ENCODE results near the gene ZNF488. TPM values are rescaled to one million over a fixed set of nuclear protein-coding genes. Genes with fewer than 3 reads are reported as not detected.

ZNF488 gene
- total and polyA plus RNA-seq, 2 donors (not counting 1 experiment from before 2014, with no cell fraction given): not detected

DNA sequence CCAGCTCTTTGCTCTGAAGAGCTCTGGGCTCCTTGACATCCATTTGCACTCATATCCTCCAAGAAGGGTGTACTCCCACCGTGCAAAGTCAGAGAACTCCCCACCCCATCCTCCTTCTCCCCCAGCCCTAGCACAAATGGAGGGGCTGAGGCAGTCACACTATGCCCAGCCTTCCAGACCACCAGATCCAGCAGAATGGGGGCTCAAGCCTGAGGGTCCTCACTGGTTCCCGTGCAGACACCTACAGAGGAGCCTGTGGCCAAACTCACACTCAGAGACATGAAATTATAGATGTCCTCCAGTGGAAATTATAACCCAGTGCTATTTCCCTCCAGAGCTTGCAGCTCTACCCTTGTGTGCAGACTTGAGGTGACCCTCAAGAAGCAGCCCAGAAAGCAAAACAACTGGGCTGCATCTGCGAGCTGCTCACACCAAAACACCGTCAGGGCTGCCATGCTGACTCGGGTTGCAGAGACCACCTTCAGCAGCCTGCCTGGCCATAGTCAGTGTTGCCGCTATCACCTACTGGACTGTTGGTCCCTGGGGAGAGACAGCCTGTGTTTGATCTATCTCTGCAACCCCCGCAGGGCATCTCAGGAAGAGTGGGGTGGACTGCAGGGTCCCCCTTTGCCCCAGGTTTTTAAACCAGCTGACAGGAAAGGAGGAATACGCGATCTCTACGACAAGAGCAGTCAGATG is 7.4 kb downstream of the ZNF488 start:
- Histone ChIP-seq H4K20me1 (ENCODE audit: control insufficient read depth, insufficient read depth, low read length, poor library complexity, severe bottlenecking) (no peaks in the 10 kb centered on the region), H2AFZ (ENCODE audit: insufficient read depth, low read depth, low read length, poor library complexity, severe bottlenecking) (no peak overlapping the region), H3K4me2 (replicated peaks; ENCODE audit: low read depth, low read length, poor library complexity, severe bottlenecking) (no peak overlapping the region), H3K9ac (ENCODE audit: low read length) (no peak overlapping the region), H3K9me3 (ENCODE audit: control extremely low read depth in 1 of 3, control insufficient read depth in 2 of 3, insufficient read depth in 1 of 3, low read length in 2 of 3) (no peaks in the 10 kb centered on the region), H3K4me1 (ENCODE audit: control insufficient read depth in 2 of 2, insufficient read depth in 2 of 2, low read length in 2 of 2) (no peaks in the 10 kb centered on the region), H3K79me2 (ENCODE audit: control insufficient read depth, insufficient read depth, low read length) (no peaks in the 10 kb centered on the region), H3K4me3 (ENCODE audit: control extremely low read depth in 1 of 5, extremely low read depth in 1 of 5, insufficient read depth in 1 of 5, low read depth in 2 of 5, low read length in 4 of 5) (no peak overlapping the region), H3K27ac (ENCODE audit: low read length in 2 of 2) (no peak overlapping the region), H3K27me3 (replicated peaks in 1 of 4; ENCODE audit: control extremely low read depth in 1 of 4, control insufficient read depth in 3 of 4, insufficient read depth in 4 of 4, low read length in 3 of 4) (peaks cover 0 to 18% (median 4%) of the 10 kb centered on the region in 4 experiments), H3K36me3 (replicated peaks in 1 of 2; ENCODE audit: control extremely low read depth in 1 of 2, control insufficient read depth in 1 of 2, extremely low read depth in 1 of 2, insufficient read depth in 2 of 2, low read length in 1 of 2) (no peaks in the 10 kb centered on the region)
- TF ChIP-seq EZH2 (IDR thresholded peaks at IDR 0.05; ENCODE audit: borderline replicate concordance, insufficient read depth, low read depth, low read length, poor library complexity, severe bottlenecking) (no peak), CTCF (IDR thresholded peaks at IDR 0.05) (no peak)
- no peak for DNase-seq
- Mint-ChIP-seq H3K27me3 (peaks cover 55% of the 10 kb centered on the region), H3K4me1 (no peaks in the 10 kb centered on the region), H3K27ac (no peak overlapping the region), H3K4me3 (no peak overlapping the region), H3K9me3 (ENCODE audit: insufficient read depth) (no peaks in the 10 kb centered on the region)
- POLR2A ChIA-PET: no interaction called here
- intact Hi-C loops (cut with micrococcal nuclease): no loop called here
- 70% methylated on average over 8 of the region's 10 CpGs for WGBS (ENCODE audit: insufficient coverage)
- ATAC-seq (ENCODE audit: low read depth): no peak
- CTCF ChIA-PET: no interaction called here

GRCh38 chr10:47374611-47375536 is 9.2 kb downstream of the ZNF488 start:
- no peaks in the 10 kb centered on the region for H3K36me3 ChIP-seq (replicated peaks in 1 of 2; ENCODE audit: control extremely low read depth in 1 of 2, control insufficient read depth in 1 of 2, extremely low read depth in 1 of 2, insufficient read depth in 2 of 2, low read length in 1 of 2)
- no peaks in the 10 kb centered on the region for H3K9me3 ChIP-seq (ENCODE audit: control extremely low read depth in 1 of 3, control insufficient read depth in 2 of 3, insufficient read depth in 1 of 3, low read length in 2 of 3)
- Mint-ChIP-seq H3K4me3 (no peak overlapping the region), H3K27ac (no peak overlapping the region), H3K27me3 (peaks cover 37% of the 10 kb centered on the region), H3K4me1 (no peaks in the 10 kb centered on the region), H3K9me3 (ENCODE audit: insufficient read depth) (no peaks in the 10 kb centered on the region)
- no peak overlapping the region for H3K27ac ChIP-seq (ENCODE audit: low read length in 2 of 2)
- H2AFZ ChIP-seq (ENCODE audit: insufficient read depth, low read depth, low read length, poor library complexity, severe bottlenecking): no peak overlapping the region
- no peaks in the 10 kb centered on the region for H4K20me1 ChIP-seq (ENCODE audit: control insufficient read depth, insufficient read depth, low read length, poor library complexity, severe bottlenecking)
- intact Hi-C loops (cut with micrococcal nuclease): no loop called here
- TF ChIP-seq CTCF (IDR thresholded peaks at IDR 0.05) (no peak), EZH2 (IDR thresholded peaks at IDR 0.05; ENCODE audit: borderline replicate concordance, insufficient read depth, low read depth, low read length, poor library complexity, severe bottlenecking) (no peak)
- H3K9ac ChIP-seq (ENCODE audit: low read length): no peak overlapping the region
- no peaks in the 10 kb centered on the region for H3K4me1 ChIP-seq (ENCODE audit: control insufficient read depth in 2 of 2, insufficient read depth in 2 of 2, low read length in 2 of 2)
- ChIA-PET POLR2A (no interaction called here), CTCF (no interaction called here)
- ATAC-seq (ENCODE audit: low read depth): no peak
- no peak overlapping the region for H3K4me2 ChIP-seq (replicated peaks; ENCODE audit: low read depth, low read length, poor library complexity, severe bottlenecking)
- no peaks in the 10 kb centered on the region for H3K79me2 ChIP-seq (ENCODE audit: control insufficient read depth, insufficient read depth, low read length)
- 91% methylated on average over 9 of the region's 12 CpGs for WGBS (ENCODE audit: insufficient coverage)
- DNase-seq: no peak
- peaks cover 0 to 10% (median 1%) of the 10 kb centered on the region in 4 experiments for H3K27me3 ChIP-seq (replicated peaks in 1 of 4; ENCODE audit: control extremely low read depth in 1 of 4, control insufficient read depth in 3 of 4, insufficient read depth in 4 of 4, low read length in 3 of 4)
- no peak overlapping the region for H3K4me3 ChIP-seq (ENCODE audit: control extremely low read depth in 1 of 5, extremely low read depth in 1 of 5, insufficient read depth in 1 of 5, low read depth in 2 of 5, low read length in 4 of 5)

Measured in B cell (primary cell).